HG02938 (cell line): ENCODE results near the gene FAM170B.

Source experiments
- ATAC-seq: cut with Tn5 transposase; IDR thresholded peaks from one replicate; pipeline ENCODE4 v1.9.1; 2021; ENCODE audit warnings: mild to moderate bottlenecking, moderate library complexity; ENCODE audit not compliant: unreplicated experiment

FAM170B gene

DNA sequence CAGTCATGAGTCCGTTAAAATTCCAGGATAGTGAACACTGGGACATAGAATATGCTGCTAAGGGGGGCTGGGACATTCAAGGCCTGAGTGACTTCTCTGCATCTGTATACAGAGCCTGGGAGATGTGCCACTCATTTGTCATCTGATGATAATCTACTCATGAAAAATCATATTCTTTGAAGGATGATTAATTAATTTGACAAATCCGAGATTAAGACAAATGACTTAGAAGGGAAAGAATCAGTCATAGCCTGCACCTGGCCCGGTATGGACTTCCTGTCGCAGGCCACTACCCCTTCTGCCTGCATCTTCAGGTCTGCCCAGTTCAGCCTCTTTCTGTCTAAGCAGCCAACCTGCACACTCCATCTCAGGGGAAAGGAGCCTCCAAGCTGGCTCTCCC is 18.8 kb upstream of the FAM170B start:
- ATAC-seq = no peak

- no peak for ATAC-seq
These were observed 18.2 kb upstream of the FAM170B start for GRCh38 chr10:49152037-49152436.

DNA sequence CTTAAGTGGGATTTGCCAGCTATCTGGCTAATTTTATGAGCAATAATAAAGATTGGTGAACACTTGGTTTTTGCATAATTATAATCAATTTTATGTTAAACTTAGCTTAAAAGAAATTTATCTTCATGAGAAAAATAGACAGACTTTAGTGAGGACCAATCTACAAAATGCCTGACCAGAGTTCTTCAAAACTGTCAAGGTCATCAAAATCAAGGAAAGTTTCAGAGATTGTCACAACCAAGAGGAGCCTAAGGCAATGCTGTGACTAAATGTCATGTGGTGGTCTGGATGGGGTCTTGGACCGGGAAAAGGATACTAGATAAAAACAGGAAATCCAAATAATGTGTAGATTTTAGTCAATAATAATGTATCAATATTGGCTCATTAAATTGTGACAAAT is 17.7 kb upstream of the FAM170B start:
- no peak for ATAC-seq

DNA sequence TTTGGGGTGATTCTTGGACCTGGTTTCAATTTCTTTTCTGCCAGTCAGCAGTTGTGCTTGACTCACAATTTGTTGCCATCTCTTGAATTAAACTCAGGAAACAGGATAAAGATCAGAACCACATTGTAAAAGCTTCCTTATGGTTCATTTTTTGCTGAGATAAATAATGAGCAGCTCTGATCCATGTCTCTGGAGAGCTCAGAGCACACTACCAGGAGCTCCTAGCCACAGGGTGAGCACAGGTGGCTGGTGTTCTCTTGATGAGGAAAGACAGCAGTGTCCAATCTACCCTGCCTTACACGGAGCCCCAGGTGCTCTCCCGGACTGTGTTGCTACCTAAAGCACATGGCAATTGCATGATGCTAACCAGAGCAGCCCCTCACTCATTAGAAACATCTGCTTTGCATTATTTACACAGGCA is 17.2 kb upstream of the FAM170B start:
- no peak for ATAC-seq

GRCh38 chr10:49150426-49150825 is 16.6 kb upstream of the FAM170B start:
- ATAC-seq = no peak

GRCh38 chr10:49149881-49150280 is 16.1 kb upstream of the FAM170B start:
- ATAC-seq = no peak

GRCh38 chr10:49144058-49144720 is 10.4 kb upstream of the FAM170B start:
- ATAC-seq = no peak

DNA sequence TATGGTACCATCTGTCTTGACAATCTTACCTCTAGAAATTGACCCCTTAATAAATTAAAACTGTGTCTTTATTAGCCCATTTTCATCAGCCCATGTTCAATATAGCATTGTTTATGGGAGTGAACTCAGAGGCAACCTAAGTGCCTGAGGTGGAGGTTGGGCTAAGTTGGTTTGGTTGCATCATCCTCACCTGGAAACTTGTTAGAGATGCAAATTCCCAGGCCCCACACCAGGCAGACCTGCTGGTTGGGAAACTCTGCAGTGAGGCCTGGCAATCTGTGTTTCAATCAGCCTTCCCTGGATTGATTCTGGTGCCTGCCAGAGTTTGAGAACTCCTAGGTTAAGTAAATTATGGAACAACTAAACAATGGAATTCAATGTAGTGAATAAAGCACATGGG is 9.4 kb upstream of the FAM170B start:
- ATAC-seq = no peak

DNA sequence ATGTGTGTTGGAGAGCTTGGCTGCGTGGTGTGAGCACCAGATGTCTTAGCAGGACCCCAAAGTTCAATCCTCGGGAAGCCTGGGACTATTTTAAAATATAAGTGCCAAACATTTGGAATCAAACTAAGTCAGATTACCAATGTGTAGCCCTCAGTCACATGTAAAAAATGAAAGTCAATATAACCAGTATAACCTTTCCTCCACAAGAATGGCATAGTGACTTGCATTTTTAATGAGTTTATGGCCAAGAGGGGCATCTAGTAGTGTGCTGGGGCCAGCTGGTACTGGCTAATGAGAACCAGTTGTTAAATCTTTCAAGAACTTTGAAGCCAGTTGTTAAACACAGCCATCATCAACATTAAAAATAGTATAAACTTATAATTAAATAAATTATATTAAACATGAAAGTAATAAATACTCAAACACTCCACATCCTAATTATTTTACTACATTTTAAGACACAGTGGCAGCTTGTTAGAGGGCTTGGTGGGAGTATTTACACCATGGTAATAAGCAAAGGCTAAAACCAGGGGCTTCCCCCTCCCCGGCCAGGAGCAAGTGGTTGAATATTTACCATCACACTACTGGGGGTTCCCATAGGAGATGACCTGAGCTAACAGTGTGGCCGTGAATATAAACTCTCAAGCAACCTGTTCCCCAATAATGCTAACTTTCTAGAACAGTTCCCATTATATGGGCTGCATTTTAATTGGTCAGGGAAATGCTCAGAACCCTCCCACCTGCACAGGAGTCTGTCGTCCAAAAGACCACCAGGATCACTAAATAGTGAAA is 7.9 kb upstream of the FAM170B start:
- peak; percentile 71 for ATAC-seq

- ATAC-seq = no peak
These were observed 6.7 kb upstream of the FAM170B start for GRCh38 chr10:49140304-49141177.

DNA sequence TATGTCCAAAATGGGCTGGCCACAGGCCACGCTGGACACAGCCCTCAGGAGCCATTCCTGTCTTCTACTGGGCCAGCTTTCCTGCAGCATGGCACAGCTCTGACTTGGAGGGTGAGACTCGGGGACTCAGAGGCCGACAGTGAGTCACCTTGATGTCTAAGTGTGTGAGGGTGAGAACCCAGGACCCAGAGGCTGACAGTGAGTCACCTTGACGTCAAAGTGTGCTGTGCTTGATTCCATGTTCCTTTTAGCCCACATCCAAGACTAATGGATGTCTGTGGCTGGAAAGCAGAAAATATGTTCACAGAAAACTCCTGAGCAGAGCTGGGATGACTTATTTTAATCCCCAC is 6.0 kb upstream of the FAM170B start:
- ATAC-seq = no peak

- no peak for ATAC-seq
These were observed 5.4 kb upstream of the FAM170B start for GRCh38 chr10:49139028-49139845.

GRCh38 chr10:49138361-49138891 is 4.6 kb upstream of the FAM170B start:
- no peak for ATAC-seq

GRCh38 chr10:49136525-49136924 is 2.7 kb upstream of the FAM170B start:
- ATAC-seq = no peak

- ATAC-seq = peak; percentile 53
These were observed 1.9 kb upstream of the FAM170B start for GRCh38 chr10:49135575-49136313.

DNA sequence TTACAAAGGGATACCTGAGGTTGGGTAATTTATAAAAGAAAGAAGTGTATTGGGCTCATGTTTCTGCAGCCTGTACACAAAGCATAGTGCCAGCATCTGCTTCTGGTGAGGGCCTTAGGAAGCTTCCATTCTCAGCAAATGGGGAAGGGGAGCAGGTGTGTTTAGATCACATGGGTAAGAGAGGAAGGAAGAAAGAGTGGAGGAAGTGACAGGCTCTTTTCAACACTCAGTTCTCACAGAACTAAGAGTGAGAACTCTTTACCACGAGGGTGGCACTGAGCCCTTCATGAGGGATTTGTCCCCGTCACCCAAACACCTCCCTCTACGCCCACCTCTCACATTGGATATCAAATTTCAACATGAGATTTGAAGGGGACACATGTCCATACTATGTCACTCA is 506 bp upstream of the FAM170B start:
- ATAC-seq = no peak

- ATAC-seq = no peak
These were observed 1.5 kb downstream of the FAM170B start for GRCh38 chr10:49132362-49132737.

DNA sequence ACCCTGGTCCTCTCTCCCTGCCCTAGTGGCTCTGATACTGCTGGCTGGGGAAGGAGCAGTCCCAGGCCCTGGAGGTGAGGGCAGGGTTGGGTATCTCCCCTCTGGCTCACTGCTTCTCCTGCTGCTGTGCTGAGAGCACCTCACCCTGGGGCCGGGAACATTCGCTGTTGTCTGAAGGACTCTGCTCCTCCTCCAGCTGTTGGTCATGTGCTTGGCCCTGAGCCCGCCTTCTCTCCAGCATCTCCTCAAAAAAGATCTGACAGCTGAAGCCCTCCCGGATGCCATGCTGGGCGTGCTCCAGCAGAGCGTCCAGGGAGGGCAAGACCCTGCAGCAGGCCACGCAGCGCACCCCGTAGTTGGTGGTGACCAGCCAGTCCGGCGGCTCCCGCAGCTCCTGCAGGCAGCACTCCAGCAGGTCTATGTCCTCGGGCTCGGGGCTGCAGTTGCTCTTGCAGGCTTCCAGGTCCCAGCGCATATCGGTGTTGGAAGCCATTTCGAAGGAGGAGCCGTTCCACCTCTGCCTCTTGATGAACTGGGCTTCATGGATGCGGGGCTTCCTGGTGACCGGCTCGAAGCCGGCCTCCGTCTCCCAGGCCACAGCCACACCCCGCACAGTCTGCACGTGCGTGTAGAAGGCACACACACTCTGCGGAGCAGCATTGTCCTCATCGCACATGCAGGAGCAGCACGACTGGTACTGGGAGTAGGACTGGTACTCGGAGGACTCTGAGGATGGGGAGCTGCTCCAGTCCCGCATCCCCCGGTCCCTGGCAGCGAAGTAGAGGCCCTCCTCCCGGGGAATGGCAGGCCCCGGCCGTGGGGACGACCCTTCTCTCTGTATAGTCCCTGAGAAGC is 2.1 kb downstream of the FAM170B start:
- ATAC-seq = no peak

- no peak for ATAC-seq
These were observed 4.4 kb downstream of the FAM170B start for GRCh38 chr10:49129376-49129775.
